Stimulated activated CD4-positive, alpha-beta T cell treated with anti-CD3 and anti-CD28 coated beads, Interleukin-1b, Interleukin-23, amount 100 ng/mL, for 4 hours (primary cell): Measurements from ENCODE around the gene SLC16A10.
A peak's percentile ranks its signal among the peaks of the same experiment; 100 is the strongest.
"Not testable (repeated sequence)": the region's sequence is repeated elsewhere in the genome, so short reads cannot be mapped to it uniquely, and the experiment has no call there.

ENCODE experiments used
- DNase-seq, 2 donors: peaks; one replicate each; pipeline ENCODE4 v3.0.0-alpha.2; 2020; ENCODE audit warnings: low read depth in 2 of 2

The SLC16A10 gene

GRCh38 chr6:111134236-111134869 is 47.0 kb downstream of the SLC16A10 start:
- DNase-seq, result not testable (repeated sequence)

- not testable (repeated sequence) for DNase-seq
Measured at GRCh38 chr6:111137489-111138093, 50.3 kb downstream of the SLC16A10 start.

- no peak for DNase-seq
Measured at GRCh38 chr6:111147440-111147839, 60.1 kb downstream of the SLC16A10 start.

GRCh38 chr6:111148110-111148509 is 60.8 kb downstream of the SLC16A10 start:
- no peak for DNase-seq

GRCh38 chr6:111150577-111150976 is 63.3 kb downstream of the SLC16A10 start:
- no peak for DNase-seq

GRCh38 chr6:111154981-111155380 is 67.7 kb downstream of the SLC16A10 start:
- DNase-seq, result peak in 1 of 2 donors; percentile 2

GRCh38 chr6:111157412-111157811 is 70.1 kb downstream of the SLC16A10 start:
- no peak for DNase-seq

GRCh38 chr6:111159633-111160032 is 72.3 kb downstream of the SLC16A10 start:
- no peak for DNase-seq

GRCh38 chr6:111161650-111162049 is 74.3 kb downstream of the SLC16A10 start:
- no peak for DNase-seq

- DNase-seq, result no peak
Measured at GRCh38 chr6:111162504-111162903, 75.2 kb downstream of the SLC16A10 start.

- DNase-seq, result no peak
Measured at GRCh38 chr6:111171577-111172400, 84.5 kb downstream of the SLC16A10 start.

GRCh38 chr6:111172563-111172962 is 85.3 kb downstream of the SLC16A10 start:
- no peak for DNase-seq

GRCh38 chr6:111173341-111173740 is 86.0 kb downstream of the SLC16A10 start:
- no peak for DNase-seq

- no peak for DNase-seq
Measured at GRCh38 chr6:111173946-111174345, 86.6 kb downstream of the SLC16A10 start.

- no peak for DNase-seq
Measured at GRCh38 chr6:111175109-111175508, 87.8 kb downstream of the SLC16A10 start.

GRCh38 chr6:111176038-111176759 is 88.9 kb downstream of the SLC16A10 start:
- DNase-seq, result no peak

- no peak for DNase-seq
Measured at GRCh38 chr6:111176760-111177099, 89.4 kb downstream of the SLC16A10 start.

GRCh38 chr6:111177131-111177530 is 89.8 kb downstream of the SLC16A10 start:
- DNase-seq, result no peak

GRCh38 chr6:111183702-111184517 is 96.6 kb downstream of the SLC16A10 start:
- DNase-seq, result no peak

- no peak for DNase-seq
Measured at GRCh38 chr6:111184827-111185532, 97.7 kb downstream of the SLC16A10 start.

- no peak for DNase-seq
Measured at GRCh38 chr6:111185954-111186353, 98.7 kb downstream of the SLC16A10 start.
